Progenitor cell of endocrine pancreas (in vitro differentiated cells): ENCODE measurements around the gene CXCL3. TPM values are rescaled to one million over a fixed set of nuclear protein-coding genes. Genes with fewer than 3 reads are reported as not detected.

Source experiments
- DNase-seq: peaks from one replicate; pipeline ENCODE4 v3.0.0; 2021; ENCODE audit warnings: low spot score; ENCODE audit not compliant: unreplicated experiment
- H3K27ac Mint-ChIP-seq: 2 replicates; pipeline ENCODE4 v1.8.0; 2021; ENCODE audit warnings: mild to moderate bottlenecking, moderate library complexity, mixed read lengths
- H3K27me3 Mint-ChIP-seq: 2 replicates; pipeline ENCODE4 v1.8.0; 2021; ENCODE audit warnings: mixed read lengths
- H3K36me3 Mint-ChIP-seq: 2 replicates; pipeline ENCODE4 v1.8.0; 2022; ENCODE audit warnings: mixed read lengths; ENCODE audit not compliant: insufficient read depth
- H3K4me1 Mint-ChIP-seq: 2 replicates; pipeline ENCODE4 v1.8.0; 2021; ENCODE audit warnings: low read depth, mixed read lengths
- H3K4me3 Mint-ChIP-seq: 2 replicates; pipeline ENCODE4 v1.8.0; 2021; ENCODE audit warnings: low read depth, mild to moderate bottlenecking, moderate library complexity, mixed read lengths
- H3K9me3 Mint-ChIP-seq: 2 replicates; pipeline ENCODE4 v1.8.0; 2021; ENCODE audit warnings: low read depth, mixed read lengths
- total RNA-seq: library from RNA; stranded (reverse); gene quantifications from 2 replicates; pipeline ENCODE4 v1.2.1, GENCODE V29; 2021
- TF ChIP-seq, protein P1 (sequence below): fragments of 200-600 bp; sonication (generic); IDR thresholded peaks from one replicate; pipeline ENCODE4 v1.5.0; 2021; ENCODE audit warnings: antibody characterized with exemption, mild to moderate bottlenecking; ENCODE audit not compliant: unreplicated experiment

Gene CXCL3
- total RNA-seq, 1 donor from 2014 or later: 1.7 TPM

DNA sequence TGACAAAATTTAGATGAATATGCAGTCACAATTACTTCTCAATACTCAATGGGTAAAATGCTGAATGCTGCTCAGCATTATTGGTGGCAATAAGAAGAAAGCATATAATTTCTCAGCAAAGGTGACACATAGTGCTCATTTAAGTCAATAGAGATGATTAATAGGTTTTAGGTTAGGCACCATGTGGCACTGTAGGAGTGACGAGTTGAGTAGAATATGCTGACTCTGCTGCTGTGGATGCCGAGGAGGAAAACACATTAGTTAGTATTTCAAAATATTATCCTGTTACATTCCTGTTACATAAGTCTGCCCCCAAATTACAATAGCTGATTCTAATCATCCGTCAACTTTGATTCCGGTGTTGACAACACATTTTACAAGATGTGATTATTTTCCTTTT is 26.4 kb downstream of the CXCL3 start:
- Mint-ChIP-seq H3K4me1 (no peaks in the 10 kb centered on the region), H3K4me3 (no peak overlapping the region), H3K27ac (no peak overlapping the region), H3K36me3 (no peaks in the 10 kb centered on the region), H3K27me3 (peaks cover 6% of the 10 kb centered on the region), H3K9me3 (no peaks in the 10 kb centered on the region)
- DNase-seq: no peak
- TF ChIP-seq, protein P1, sequence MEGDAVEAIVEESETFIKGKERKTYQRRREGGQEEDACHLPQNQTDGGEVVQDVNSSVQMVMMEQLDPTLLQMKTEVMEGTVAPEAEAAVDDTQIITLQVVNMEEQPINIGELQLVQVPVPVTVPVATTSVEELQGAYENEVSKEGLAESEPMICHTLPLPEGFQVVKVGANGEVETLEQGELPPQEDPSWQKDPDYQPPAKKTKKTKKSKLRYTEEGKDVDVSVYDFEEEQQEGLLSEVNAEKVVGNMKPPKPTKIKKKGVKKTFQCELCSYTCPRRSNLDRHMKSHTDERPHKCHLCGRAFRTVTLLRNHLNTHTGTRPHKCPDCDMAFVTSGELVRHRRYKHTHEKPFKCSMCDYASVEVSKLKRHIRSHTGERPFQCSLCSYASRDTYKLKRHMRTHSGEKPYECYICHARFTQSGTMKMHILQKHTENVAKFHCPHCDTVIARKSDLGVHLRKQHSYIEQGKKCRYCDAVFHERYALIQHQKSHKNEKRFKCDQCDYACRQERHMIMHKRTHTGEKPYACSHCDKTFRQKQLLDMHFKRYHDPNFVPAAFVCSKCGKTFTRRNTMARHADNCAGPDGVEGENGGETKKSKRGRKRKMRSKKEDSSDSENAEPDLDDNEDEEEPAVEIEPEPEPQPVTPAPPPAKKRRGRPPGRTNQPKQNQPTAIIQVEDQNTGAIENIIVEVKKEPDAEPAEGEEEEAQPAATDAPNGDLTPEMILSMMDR: no peak

DNA sequence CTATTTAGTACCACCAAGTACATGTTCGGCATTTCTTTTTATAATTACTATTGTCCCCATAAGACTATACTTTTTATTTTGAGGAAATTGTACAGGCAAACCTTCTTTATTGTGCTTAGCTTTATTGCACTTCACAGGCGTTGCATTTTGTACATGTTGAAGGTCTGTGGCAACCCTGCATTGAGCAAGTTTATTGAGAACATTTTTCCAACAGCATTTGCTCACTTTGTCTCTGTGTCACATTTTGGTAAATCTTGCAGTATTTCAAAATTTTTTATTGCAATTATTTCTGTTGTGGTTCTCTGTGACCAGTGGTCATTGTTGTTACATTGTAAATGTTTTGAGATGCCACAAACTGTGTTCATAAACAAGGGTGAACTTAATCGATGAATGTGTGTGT is 29.2 kb downstream of the CXCL3 start:
- no peaks in the 10 kb centered on the region for H3K36me3 Mint-ChIP-seq
- H3K27ac Mint-ChIP-seq: no peak overlapping the region
- TF ChIP-seq, protein P1: no peak
- no peak for DNase-seq
- no peak overlapping the region for H3K4me3 Mint-ChIP-seq
- peaks cover 6% of the 10 kb centered on the region for H3K4me1 Mint-ChIP-seq
- peaks cover 6% of the 10 kb centered on the region for H3K27me3 Mint-ChIP-seq
- H3K9me3 Mint-ChIP-seq: no peaks in the 10 kb centered on the region

DNA sequence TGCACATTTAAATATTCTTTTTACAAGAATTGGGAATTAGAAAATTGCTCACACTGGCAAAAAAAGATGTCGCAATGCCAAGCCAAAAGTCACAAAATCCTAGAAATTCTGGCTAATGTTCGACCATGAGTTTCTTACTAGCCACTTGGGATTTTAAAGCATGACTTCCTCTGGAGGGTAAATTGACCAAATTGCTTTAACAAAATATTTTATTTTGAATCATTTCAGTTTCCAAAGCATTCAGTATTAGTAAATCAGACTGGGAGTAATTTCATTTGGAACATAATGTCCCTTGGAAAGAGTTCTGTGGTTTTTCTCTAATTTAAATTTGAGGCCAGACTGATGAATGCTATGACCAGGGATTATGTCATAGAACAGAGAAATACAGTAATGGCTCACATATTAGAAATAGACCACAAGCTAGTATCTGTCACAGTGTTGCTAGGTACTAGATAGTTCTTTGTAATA is 32.4 kb downstream of the CXCL3 start:
- H3K9me3 Mint-ChIP-seq: peaks cover 6% of the 10 kb centered on the region
- no peaks in the 10 kb centered on the region for H3K36me3 Mint-ChIP-seq
- TF ChIP-seq, protein P1: no peak
- H3K4me1 Mint-ChIP-seq: peaks cover 6% of the 10 kb centered on the region
- H3K27ac Mint-ChIP-seq: no peak overlapping the region
- H3K27me3 Mint-ChIP-seq: no peaks in the 10 kb centered on the region
- DNase-seq: no peak
- H3K4me3 Mint-ChIP-seq: no peak overlapping the region

DNA sequence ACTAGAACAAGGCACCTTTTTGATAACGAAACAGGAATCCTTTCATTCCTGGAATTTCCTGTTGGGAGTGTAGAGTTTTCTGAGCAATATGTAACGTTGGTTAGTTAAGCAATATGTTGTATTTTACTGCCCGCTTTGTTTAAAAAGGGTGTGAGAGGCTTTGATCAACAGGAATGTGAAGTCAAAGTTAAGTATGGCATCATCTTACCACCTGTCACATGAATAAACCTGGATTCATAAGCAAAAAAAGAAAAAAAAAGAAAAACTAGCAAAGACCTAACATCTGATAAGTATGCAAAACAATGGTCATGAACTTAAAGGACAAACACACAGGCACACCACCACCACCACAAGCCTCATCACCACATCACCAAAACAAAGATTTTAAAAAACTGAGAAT is 33.0 kb downstream of the CXCL3 start:
- peaks cover 6% of the 10 kb centered on the region for H3K9me3 Mint-ChIP-seq
- TF ChIP-seq, protein P1: no peak
- H3K4me3 Mint-ChIP-seq: no peak overlapping the region
- DNase-seq: no peak
- H3K27ac Mint-ChIP-seq: no peak overlapping the region
- H3K36me3 Mint-ChIP-seq: no peaks in the 10 kb centered on the region
- peaks cover 2% of the 10 kb centered on the region for H3K27me3 Mint-ChIP-seq
- peaks cover 6% of the 10 kb centered on the region for H3K4me1 Mint-ChIP-seq

DNA sequence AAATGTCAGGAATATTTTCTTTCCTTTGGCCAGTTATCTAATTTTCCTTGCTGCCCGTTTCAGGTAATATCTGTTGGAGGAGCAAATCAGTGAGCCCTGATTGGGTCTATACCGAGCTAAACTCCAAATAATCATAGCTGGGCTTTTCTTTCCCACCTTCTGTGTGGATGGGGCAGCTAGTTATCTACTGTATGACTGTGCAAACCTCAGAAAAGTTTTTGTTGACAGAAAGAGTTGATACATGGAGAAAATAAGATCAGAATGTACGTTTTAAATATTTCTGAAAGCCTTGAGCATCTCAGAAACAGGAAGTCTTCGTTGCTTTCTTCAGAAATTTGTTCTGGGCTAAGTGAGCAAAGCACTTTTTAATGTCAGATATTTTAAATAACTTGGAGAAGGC is 33.8 kb downstream of the CXCL3 start:
- no peak overlapping the region for H3K4me3 Mint-ChIP-seq
- H3K27ac Mint-ChIP-seq: no peak overlapping the region

More for the DNA sequence above, 33.8 kb downstream of the CXCL3 start:
- DNase-seq: no peak
- Mint-ChIP-seq H3K27me3 (peaks cover 10% of the 10 kb centered on the region), H3K4me1 (peaks cover 6% of the 10 kb centered on the region), H3K9me3 (peaks cover 6% of the 10 kb centered on the region), H3K36me3 (no peaks in the 10 kb centered on the region)
- TF ChIP-seq, protein P1: no peak
